ENCODE results near the gene FSTL4.

Gene FSTL4

GRCh38 chr5:133321286-133321832, 291.0 kb downstream of the FSTL4 start:
- FAIRE-seq: no peak

GRCh38 chr5:133319905-133320520, 292.3 kb downstream of the FSTL4 start:
- no peak for DNase-seq (ENCODE audit: extremely low spot score, insufficient read length, low read depth)

More at GRCh38 chr5:133321286-133321832, 291.0 kb downstream of the FSTL4 start:
- no peak for DNase-seq (ENCODE audit: extremely low spot score, insufficient read length, low read depth)

GRCh38 chr5:133319244-133319643, 293.1 kb downstream of the FSTL4 start:
- FAIRE-seq (no peak), DNase-seq (ENCODE audit: extremely low spot score, insufficient read length, low read depth) (no peak)

More at GRCh38 chr5:133319905-133320520, 292.3 kb downstream of the FSTL4 start:
- no peak for FAIRE-seq

- no peak for DNase-seq (ENCODE audit: extremely low spot score, insufficient read length, low read depth)
- FAIRE-seq: no peak
Observed at GRCh38 chr5:133317558-133317957, 294.8 kb downstream of the FSTL4 start.

GRCh38 chr5:133316346-133317343, 295.7 kb downstream of the FSTL4 start:
- FAIRE-seq (no peak), DNase-seq (ENCODE audit: extremely low spot score, insufficient read length, low read depth) (no peak)

- no peak for FAIRE-seq
Observed at GRCh38 chr5:133314086-133314485, 298.3 kb downstream of the FSTL4 start.

DNA sequence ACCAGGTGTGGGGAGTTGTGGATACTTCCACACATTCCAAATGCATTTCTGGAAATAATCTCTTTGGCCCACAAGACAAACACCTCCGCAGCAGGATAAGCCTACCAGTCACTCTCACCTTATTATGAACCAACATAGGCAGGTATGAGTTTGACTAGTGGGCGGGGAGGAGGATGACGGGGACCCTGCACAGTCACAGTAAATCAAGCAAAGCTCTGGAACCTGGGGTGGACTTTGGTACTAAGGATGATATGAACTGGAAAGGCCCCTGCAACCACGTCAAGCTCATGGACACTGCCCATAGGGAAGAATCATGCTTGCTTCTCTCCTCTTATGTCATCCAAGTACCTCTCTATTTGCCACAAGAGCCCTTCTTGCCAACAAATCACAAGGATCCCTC, 301.2 kb downstream of the FSTL4 start:
- DNase-seq (ENCODE audit: extremely low spot score, insufficient read length, low read depth) (no peak), FAIRE-seq (no peak)

More at GRCh38 chr5:133314086-133314485, 298.3 kb downstream of the FSTL4 start:
- no peak for DNase-seq (ENCODE audit: extremely low spot score, insufficient read length, low read depth)

DNA sequence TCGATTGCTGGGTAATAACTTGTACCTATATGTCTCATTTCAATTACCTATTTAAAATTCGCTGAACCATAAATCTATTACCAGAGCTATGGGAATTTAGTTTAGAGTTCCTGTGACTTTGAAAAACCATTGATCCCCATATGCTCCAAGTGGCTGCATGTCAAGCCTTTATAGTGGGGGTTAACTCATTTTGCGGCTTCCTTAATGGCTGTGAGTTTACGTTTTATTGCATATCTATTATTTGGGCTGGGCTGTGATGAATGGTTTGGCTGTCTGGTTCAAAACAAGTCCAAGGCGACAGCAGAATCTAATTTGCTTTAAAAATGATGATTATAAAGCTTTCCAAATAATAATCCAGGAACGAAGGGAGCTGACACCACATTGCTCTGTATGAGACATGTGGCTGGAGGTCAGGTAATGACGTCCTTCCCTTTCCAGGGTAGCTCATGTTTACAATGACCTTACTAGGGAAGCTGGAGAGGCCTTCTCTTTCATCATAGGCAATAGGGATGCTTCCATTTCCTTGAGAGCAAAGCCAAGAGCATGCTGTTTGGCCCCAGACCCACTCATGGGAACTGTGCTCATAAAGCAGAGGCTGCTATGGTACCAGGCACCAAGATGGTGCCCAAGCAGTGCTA, 302.2 kb downstream of the FSTL4 start:
- FAIRE-seq (no peak), DNase-seq (ENCODE audit: extremely low spot score, insufficient read length, low read depth) (no peak)

GRCh38 chr5:133309166-133309795, 303.1 kb downstream of the FSTL4 start:
- DNase-seq (ENCODE audit: extremely low spot score, insufficient read length, low read depth) (no peak), FAIRE-seq (no peak)

DNA sequence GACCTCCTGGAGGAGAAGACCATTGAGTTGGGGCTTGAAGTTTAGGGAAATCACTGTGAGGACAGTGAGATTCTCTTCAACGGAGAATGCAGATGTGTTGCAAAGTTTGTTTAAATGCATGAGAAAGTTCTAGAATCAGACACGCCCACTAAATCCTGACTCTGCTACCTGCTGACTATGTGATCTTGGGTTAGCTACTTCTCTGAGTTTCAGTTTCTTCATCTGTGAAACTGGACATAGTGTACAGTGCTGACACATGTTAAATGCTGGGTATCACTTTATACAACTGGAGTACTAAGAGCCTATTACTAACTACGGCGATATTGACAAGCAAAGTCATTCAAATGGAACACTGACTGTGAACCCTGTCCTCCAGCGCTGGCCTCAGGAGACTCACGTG, 305.1 kb downstream of the FSTL4 start:
- no peak for DNase-seq (ENCODE audit: extremely low spot score, insufficient read length, low read depth)
- FAIRE-seq: no peak

DNA sequence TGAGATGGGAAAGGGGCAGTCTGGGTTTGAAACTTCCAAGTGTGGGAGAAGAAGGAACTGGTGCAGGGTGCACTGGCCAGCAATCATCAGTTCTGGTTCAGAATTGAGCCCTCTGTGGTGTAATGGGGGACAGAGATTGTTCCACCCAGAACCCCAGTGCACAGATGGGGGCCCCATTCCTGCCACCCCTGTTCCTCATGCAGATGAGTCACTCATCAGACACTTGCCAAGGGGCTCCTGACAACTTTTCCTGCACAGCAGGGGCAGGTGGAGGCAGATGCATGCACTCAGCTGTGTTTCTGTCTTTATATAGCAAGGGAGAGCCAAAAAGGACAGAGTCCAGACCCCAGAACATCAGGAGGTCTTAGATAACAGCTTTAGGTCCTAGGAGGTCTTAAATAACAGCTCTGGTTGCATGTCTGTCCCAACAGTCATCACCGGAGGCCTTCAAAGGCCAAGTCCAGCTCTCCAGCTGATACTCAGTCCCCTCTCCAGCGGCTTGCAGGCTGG, 307.6 kb downstream of the FSTL4 start:
- DNase-seq (ENCODE audit: extremely low spot score, insufficient read length, low read depth) (no peak), FAIRE-seq (no peak)

- DNase-seq (ENCODE audit: extremely low spot score, insufficient read length, low read depth) (no peak), FAIRE-seq (no peak)
Observed at GRCh38 chr5:133304178-133304577, 308.2 kb downstream of the FSTL4 start.

GRCh38 chr5:133303298-133303697, 309.0 kb downstream of the FSTL4 start:
- FAIRE-seq (no peak), DNase-seq (ENCODE audit: extremely low spot score, insufficient read length, low read depth) (no peak)

DNA sequence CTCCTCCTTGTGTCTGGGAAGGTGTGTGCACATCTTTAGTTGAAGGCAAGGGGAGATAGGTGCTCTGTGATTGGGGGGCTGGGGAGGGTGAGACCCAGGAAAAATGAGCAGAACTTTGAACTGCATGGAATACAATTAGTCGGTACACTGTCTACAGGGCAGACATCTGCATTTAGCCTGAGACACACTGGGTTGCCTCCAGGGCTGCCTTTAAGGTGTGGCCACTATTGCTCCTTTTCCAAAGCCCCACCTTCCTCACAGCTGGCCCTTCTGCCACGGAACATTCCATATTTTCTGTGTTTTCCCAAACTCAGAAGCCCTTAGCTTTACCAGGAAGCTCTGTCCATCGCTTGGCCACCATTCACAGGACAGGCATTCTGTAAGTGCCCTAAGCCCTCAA, 312.6 kb downstream of the FSTL4 start:
- DNase-seq (ENCODE audit: extremely low spot score, insufficient read length, low read depth): no peak
- FAIRE-seq: no peak

- no peak for FAIRE-seq
- no peak for DNase-seq (ENCODE audit: extremely low spot score, insufficient read length, low read depth)
Observed at GRCh38 chr5:133299021-133299420, 313.3 kb downstream of the FSTL4 start.

DNA sequence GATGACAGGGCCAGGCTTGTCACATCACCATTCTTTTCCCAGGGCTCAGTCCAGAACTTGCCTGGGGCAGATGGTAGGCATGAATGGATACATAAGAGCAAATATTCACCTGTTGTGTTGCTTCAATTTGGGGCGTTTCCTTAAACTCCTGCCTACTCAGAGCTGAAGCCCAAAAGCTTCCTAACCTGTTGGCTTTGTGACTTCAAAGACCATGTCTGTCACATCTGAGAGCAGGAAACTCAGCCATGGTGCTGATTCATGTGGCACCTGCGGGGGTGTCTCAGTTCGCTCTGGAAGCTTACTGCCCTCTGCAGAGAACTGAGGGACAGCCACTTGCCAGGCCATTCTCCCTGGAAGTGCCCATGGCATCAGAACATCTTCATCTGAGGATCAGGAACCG, 313.9 kb downstream of the FSTL4 start:
- no peak for FAIRE-seq
- no peak for DNase-seq (ENCODE audit: extremely low spot score, insufficient read length, low read depth)

DNA sequence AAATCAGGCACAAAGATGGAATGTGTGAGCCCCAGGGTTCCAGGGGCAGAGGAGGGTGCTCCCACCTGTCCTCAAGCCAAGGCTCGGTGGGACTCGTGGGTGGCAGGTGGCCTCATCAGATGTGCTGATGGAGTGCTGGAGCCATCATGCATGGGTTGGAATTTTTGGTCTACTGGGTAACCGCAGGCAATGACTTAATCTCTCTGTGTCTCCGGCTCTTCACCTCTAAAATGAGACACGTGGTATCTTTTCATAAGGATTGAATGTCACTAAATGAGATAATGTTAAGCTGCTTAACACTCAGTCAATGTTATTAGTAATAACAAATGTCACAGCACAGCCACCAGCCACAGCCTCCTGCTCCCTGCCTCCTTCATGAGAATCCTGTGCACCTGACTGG, 315.0 kb downstream of the FSTL4 start:
- no peak for FAIRE-seq
- no peak for DNase-seq (ENCODE audit: extremely low spot score, insufficient read length, low read depth)

DNA sequence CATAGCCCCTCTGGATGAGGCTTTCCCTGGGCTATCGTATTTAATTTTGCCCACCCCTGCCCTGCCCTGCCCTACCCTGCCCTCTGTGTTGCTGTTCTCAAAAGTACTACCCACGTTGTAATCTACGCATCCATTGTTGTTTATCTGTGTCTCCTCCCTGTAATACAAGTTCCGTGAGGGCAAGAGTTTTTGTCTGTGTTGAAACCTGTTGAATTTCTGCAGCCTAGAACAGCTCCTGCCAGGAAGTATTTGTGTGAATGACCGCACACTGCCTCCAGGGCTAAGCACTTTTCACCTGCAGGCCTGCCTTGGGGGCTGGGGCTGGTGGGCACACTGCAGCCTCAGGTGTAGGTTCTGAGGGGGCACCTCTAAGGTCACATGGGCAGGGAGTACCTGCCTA, 315.7 kb downstream of the FSTL4 start:
- DNase-seq (ENCODE audit: extremely low spot score, insufficient read length, low read depth) (no peak), FAIRE-seq (no peak)

- FAIRE-seq: no peak
- DNase-seq (ENCODE audit: extremely low spot score, insufficient read length, low read depth): no peak
Observed at GRCh38 chr5:133295520-133295919, 316.8 kb downstream of the FSTL4 start.

GRCh38 chr5:133294380-133294779, 318.0 kb downstream of the FSTL4 start:
- DNase-seq (ENCODE audit: extremely low spot score, insufficient read length, low read depth): no peak
- no peak for FAIRE-seq

Measured in GM18507 (cell line).